Measurements from ENCODE around the gene RUNX2. TPM values are rescaled to one million over a fixed set of nuclear protein-coding genes. Genes with fewer than 3 reads are reported as not detected.

Gene RUNX2
- total RNA-seq, 4 donors from 2014 or later: 1.00 to 8.1 (median 3.6) TPM

- in situ Hi-C loops (cut with MboI; ENCODE audit: low pct_ligation_motif_present in 1 of 4, low pct_unique_long_range_greater_than_20kb in 1 of 4, low sequenced_read_pairs in 3 of 4): no loop called here
- intact Hi-C loops (cut with DNase I; ENCODE audit: low total_unique reads): no loop called here
- Histone ChIP-seq H3K27me3 (no peaks in the 10 kb centered on the region), H3K4me1 (peaks cover 0 to 11% (median 0%) of the 10 kb centered on the region in 4 donors), H3K9me3 (no peaks in the 10 kb centered on the region), H3K36me3 (no peaks in the 10 kb centered on the region), H3K27ac (peak overlapping the region in 2 of 4 donors; percentile 19 to 28), H3K4me3 (no peak overlapping the region)
- 78 to 84% methylated on average over 3 to 5 of the region's 5 CpGs for WGBS, 2 donors (ENCODE audit: low coverage in 1 of 2)
- DNase-seq: no peak
- TF ChIP-seq CTCF (IDR thresholded peaks at IDR 0.05): no peak
- no peak for TF ChIP-seq POLR2A (IDR thresholded peaks at IDR 0.05)
Observed at GRCh38 chr6:45595010-45595851, 267.1 kb downstream of the RUNX2 start.

DNA sequence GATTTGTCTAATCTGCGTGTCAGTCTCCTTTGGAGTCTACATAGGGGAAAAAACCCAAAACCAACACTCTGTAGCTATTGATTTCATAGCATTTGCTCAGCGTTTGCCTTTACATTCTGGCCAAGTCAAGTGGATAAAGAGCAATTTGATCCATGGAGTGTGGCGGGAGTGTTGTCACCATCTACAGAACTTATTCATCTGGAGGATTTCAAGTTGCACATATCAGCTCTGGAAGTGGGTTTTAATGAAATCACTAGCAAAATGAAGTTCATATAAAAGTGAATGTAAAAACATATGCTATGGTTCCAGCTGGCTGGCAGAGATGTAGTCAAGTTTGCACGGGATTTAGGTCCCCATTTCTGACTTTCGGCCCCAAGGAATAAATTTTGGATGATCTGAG lies 269.3 kb downstream of the RUNX2 start:
- Histone ChIP-seq H3K4me3 (no peak overlapping the region), H3K27me3 (no peaks in the 10 kb centered on the region), H3K36me3 (no peaks in the 10 kb centered on the region), H3K4me1 (no peaks in the 10 kb centered on the region), H3K27ac (no peak overlapping the region), H3K9me3 (peaks cover 0 to 5% of the 10 kb centered on the region in 2 donors)
- intact Hi-C loops (cut with DNase I; ENCODE audit: low total_unique reads): no loop called here
- WGBS, 2 donors (ENCODE audit: low coverage in 1 of 2): 97% methylated on average over 4 to 5 of the region's 5 CpGs
- DNase-seq: no peak
- in situ Hi-C loops (cut with MboI; ENCODE audit: low pct_ligation_motif_present in 1 of 4, low pct_unique_long_range_greater_than_20kb in 1 of 4, low sequenced_read_pairs in 3 of 4): no loop called here
- TF ChIP-seq CTCF (IDR thresholded peaks at IDR 0.05) (no peak), EP300 (IDR thresholded peaks at IDR 0.05; ENCODE audit: low read depth) (no peak), POLR2AphosphoS5 (IDR thresholded peaks at IDR 0.05) (no peak), POLR2A (IDR thresholded peaks at IDR 0.05) (no peak)

DNA sequence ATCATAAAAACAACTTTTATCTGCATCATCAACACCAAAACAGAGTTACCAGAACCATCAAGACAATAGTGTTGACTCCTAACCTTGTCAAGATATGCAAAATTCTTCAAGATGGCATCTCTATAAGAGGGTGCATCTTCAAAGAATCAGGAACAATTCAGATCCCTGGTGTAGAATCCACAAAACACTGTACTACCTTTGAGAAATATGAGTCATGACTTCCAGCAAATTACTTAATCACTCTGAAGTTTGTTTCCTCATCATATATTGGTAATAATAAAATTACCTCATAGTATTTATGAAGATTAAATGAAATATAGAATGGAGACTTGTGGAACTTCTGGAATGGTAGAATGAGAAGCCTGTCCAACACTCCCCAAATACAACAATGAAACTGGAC lies 270.9 kb downstream of the RUNX2 start:
- no peaks in the 10 kb centered on the region for H3K27me3 ChIP-seq
- in situ Hi-C loops (cut with MboI; ENCODE audit: low pct_ligation_motif_present in 1 of 4, low pct_unique_long_range_greater_than_20kb in 1 of 4, low sequenced_read_pairs in 3 of 4): no loop called here
- H3K9me3 ChIP-seq: peaks cover 0 to 5% of the 10 kb centered on the region in 2 donors
- TF ChIP-seq EP300 (IDR thresholded peaks at IDR 0.05; ENCODE audit: low read depth): no peak
- no peak for TF ChIP-seq CTCF (IDR thresholded peaks at IDR 0.05)
- no peak for TF ChIP-seq POLR2A (IDR thresholded peaks at IDR 0.05)
- TF ChIP-seq POLR2AphosphoS5 (IDR thresholded peaks at IDR 0.05): no peak
- no peak overlapping the region for H3K4me3 ChIP-seq
- no peaks in the 10 kb centered on the region for H3K4me1 ChIP-seq
- no peak overlapping the region for H3K27ac ChIP-seq
- intact Hi-C loops (cut with DNase I; ENCODE audit: low total_unique reads): no loop called here
- no peaks in the 10 kb centered on the region for H3K36me3 ChIP-seq
- no peak for DNase-seq

DNA sequence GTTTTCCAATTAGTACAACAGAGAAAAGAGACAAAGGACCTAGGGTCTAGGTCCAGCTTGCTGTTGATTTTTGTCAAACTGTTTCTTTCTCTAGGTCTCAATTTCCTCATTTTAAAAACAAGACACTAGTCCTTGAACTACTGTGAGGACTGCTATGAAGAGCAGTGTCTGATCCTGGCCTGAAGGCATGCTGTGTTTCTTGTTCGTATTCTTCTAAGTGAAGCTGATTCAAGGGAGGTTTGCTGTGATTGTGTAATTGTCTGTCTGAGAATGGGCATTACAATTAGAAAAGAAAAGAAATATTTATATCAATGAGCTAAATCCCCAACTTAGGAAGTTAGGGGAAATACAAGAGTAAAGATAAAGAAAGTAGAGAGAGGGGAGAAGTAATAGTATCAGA lies 277.8 kb downstream of the RUNX2 start:
- no peak overlapping the region for H3K4me3 ChIP-seq
- WGBS, 2 donors (ENCODE audit: low coverage in 1 of 2): 86 to 90% methylated on average over 1 of the region's 1 CpG

More for the DNA sequence above, 277.8 kb downstream of the RUNX2 start:
- in situ Hi-C loops (cut with MboI; ENCODE audit: low pct_ligation_motif_present in 1 of 4, low pct_unique_long_range_greater_than_20kb in 1 of 4, low sequenced_read_pairs in 3 of 4) (no loop called here), intact Hi-C loops (cut with DNase I; ENCODE audit: low total_unique reads) (no loop called here)
- Histone ChIP-seq H3K4me1 (peaks cover 0 to 21% (median 10%) of the 10 kb centered on the region in 4 donors), H3K9me3 (no peaks in the 10 kb centered on the region), H3K36me3 (no peaks in the 10 kb centered on the region), H3K27ac (no peak overlapping the region), H3K27me3 (no peaks in the 10 kb centered on the region)
- DNase-seq: no peak
- no peak for TF ChIP-seq POLR2A (IDR thresholded peaks at IDR 0.05)
- no peak for TF ChIP-seq CTCF (IDR thresholded peaks at IDR 0.05)
- TF ChIP-seq EP300 (IDR thresholded peaks at IDR 0.05; ENCODE audit: low read depth): no peak
- no peak for TF ChIP-seq POLR2AphosphoS5 (IDR thresholded peaks at IDR 0.05)
